ENCODE data around the gene C16orf89.
A peak's percentile ranks its signal among the peaks of the same experiment; 100 is the strongest.
"Not testable (repeated sequence)": the region's sequence is repeated elsewhere in the genome, so short reads cannot be mapped to it uniquely, and the experiment has no call there.

The C16orf89 gene

DNA sequence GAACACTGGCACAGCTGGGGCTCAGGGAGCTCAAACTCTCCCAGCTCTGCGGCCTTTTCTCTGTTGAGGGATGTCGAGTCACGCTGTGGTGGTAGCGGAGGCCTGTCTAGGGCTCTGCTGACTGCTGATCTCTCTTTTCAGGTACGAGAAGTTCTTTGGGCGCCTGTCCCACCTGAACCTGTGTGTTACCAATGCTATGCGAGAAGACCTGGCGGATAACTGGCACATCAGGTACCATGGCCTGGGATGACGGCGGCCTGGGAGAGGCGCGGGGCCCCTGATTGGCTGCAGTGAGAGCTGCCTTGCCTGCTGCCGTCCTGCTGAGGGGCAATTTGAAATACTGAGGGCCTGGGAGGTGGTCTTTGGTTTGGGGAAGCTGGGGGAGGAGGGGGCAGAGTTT, 11.5 kb upstream of the C16orf89 start:
- DNase-seq (ENCODE audit: low spot score): no peak
- TF ChIP-seq, protein P1, sequence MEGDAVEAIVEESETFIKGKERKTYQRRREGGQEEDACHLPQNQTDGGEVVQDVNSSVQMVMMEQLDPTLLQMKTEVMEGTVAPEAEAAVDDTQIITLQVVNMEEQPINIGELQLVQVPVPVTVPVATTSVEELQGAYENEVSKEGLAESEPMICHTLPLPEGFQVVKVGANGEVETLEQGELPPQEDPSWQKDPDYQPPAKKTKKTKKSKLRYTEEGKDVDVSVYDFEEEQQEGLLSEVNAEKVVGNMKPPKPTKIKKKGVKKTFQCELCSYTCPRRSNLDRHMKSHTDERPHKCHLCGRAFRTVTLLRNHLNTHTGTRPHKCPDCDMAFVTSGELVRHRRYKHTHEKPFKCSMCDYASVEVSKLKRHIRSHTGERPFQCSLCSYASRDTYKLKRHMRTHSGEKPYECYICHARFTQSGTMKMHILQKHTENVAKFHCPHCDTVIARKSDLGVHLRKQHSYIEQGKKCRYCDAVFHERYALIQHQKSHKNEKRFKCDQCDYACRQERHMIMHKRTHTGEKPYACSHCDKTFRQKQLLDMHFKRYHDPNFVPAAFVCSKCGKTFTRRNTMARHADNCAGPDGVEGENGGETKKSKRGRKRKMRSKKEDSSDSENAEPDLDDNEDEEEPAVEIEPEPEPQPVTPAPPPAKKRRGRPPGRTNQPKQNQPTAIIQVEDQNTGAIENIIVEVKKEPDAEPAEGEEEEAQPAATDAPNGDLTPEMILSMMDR (IDR thresholded peaks at IDR 0.05; ENCODE audit: extremely low read depth, insufficient read depth, missing control alignments): no peak
- in situ Hi-C loops (cut with MboI; ENCODE audit: low pct_unique_long_range_greater_than_20kb, low sequenced_read_pairs, unreplicated experiment): no loop called here

DNA sequence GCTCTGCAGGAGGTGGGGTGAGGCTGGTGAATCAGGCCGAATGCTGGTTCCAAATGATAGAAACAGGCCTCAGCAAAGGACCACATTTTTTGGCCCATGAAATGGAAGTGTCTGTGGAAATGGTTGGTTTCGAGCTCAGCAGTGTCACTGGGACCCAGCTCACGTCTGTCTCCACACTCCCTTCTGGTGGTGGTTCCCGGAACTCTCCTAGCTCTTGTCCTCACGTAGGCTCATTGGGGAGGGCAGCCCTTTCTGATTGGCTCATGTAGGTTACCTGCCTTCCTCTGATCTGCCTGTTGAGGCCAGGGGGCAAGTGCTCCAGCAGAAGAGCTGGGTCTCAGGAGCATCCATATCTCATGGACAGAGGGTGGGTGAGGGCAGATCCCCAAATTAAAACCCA, 9.9 kb upstream of the C16orf89 start:
- TF ChIP-seq, protein P1 (IDR thresholded peaks at IDR 0.05; ENCODE audit: extremely low read depth, insufficient read depth, missing control alignments): no peak
- in situ Hi-C loops (cut with MboI; ENCODE audit: low pct_unique_long_range_greater_than_20kb, low sequenced_read_pairs, unreplicated experiment): no loop called here
- no peak for DNase-seq (ENCODE audit: low spot score)

DNA sequence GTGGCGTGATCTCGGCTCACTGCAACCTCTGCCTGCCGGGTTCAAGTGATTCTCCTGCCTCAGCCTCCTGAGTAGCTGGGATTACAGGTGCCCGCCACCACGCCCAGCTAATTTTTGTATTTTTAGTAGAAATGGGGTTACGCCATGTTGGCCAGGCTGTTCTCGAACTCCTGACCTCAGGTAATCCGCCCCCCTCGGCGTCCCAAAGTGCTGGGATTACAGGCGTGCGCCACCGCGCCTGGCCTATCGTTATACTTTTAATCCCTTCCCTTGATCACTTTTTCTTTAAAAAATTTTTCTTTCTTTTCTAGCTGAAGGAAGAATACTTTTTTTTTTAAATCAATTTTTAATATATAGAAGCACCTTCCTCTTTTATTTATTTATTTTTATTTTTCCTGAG, 8.0 kb upstream of the C16orf89 start:
- not testable (repeated sequence) for DNase-seq (ENCODE audit: low spot score)
- in situ Hi-C loops (cut with MboI; ENCODE audit: low pct_unique_long_range_greater_than_20kb, low sequenced_read_pairs, unreplicated experiment): loop anchor here (25.0 kb wide), 1 partner anchor 336 kb away; the partner anchor contains the start of genes ANKS3 and DNAAF8

DNA sequence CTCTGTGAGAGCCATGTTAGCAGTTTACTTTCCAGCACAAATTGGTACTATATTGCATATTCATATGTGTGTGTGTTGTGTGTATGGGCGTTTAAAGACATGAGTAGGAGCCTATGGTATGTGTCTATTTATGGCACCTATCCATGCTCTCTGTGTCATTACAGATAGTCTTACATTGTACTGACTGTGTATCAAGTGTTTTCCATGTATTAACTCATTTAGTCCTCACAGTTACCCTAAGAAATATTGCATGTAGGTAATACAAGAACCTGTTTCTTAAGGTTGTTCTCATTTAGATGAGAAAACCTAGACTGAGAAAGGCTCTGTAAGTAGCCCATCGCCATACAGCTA, 7.5 kb upstream of the C16orf89 start:
- in situ Hi-C loops (cut with MboI; ENCODE audit: low pct_unique_long_range_greater_than_20kb, low sequenced_read_pairs, unreplicated experiment): loop anchor here (25.0 kb wide), 1 partner anchor 336 kb away; the partner anchor contains the start of genes ANKS3 and DNAAF8
- TF ChIP-seq, protein P1 (IDR thresholded peaks at IDR 0.05; ENCODE audit: extremely low read depth, insufficient read depth, missing control alignments): no peak
- peak; percentile 6 for DNase-seq (ENCODE audit: low spot score)

DNA sequence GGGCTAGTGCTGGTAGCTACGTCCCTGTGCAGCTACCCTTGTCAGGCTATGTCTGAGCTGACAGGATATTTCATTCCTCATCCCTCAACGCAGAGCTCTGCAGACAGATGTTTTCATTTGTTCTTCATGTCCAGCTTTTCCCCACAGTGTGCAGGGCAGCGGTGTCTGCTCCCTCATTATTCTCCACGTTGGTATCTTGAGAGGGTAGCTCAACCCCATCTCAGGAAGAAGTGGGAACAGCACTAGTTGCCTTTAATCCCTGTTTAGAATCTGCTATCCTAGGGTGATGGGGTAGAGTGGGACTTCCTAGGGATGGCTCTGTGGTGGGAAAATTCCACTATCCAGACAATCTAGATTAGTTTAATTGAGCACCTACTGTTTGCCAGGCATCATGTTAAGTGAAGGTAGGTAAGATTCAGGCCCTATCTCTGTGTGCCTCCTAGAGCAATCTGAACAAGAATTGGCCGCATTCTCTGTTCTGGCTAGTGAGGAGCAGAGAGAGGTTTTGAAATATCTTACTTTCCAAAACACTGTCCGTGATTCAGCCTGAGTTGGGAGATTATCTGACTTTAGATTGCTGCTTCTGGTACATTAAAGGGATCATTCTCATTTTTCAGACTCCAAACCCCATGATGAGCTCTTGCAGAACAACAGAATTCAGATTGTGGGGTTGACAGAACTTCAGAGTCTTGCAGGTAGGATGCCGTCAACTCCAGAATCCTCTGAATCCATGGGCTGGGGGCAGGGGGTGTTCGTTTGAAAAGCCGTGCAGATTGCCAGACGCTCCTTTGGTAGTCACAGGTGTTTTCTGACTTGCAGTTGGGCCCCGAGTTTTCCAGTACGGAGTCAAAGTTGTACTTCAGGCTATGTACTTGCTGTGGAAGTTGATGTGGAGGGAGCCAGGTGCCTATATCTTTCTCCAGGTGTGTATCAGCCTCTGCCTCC, 6.8 kb upstream of the C16orf89 start:
- in situ Hi-C loops (cut with MboI; ENCODE audit: low pct_unique_long_range_greater_than_20kb, low sequenced_read_pairs, unreplicated experiment): loop anchor here (25.0 kb wide), 1 partner anchor 335 kb away; the partner anchor contains the start of genes ANKS3 and DNAAF8
- TF ChIP-seq, protein P1 (IDR thresholded peaks at IDR 0.05; ENCODE audit: extremely low read depth, insufficient read depth, missing control alignments): no peak
- peak; percentile 27 for DNase-seq (ENCODE audit: low spot score)

DNA sequence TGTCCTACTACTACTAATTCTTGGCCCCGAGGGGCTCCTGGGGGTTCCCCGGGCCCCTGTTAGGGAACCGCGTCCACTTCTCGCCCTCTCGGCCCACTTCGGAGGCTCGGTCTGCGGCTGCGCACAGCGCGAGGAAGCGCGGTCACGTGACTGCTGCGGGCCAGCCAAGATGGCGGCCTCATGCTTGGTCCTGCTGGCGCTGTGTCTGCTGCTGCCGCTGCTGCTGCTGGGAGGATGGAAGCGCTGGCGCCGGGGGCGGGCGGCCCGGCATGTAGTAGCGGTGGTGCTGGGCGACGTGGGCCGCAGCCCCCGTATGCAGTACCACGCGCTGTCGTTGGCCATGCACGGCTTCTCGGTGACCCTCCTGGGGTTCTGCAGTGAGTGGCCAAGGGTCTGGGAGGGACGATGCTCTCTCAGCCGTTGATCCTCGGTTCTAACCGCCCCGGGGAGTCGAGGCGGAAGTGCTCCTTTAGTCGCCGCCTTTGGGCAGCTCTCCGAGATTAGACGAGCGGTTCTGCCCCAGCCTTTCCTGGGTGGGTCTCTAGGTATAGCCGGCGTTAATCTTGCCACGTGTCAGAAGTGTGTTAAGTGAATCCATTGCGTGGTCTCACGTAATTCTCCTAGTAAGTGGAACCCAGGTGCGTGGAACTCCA, 6.1 kb upstream of the C16orf89 start, which contains the start of gene ALG1:
Gene ALG1, plus strand, starts transcription at position 163 of the 653 bp plus-strand sequence. Its CDS starts 7 bp downstream, at position 170.
- peak; percentile 94 for DNase-seq (ENCODE audit: low spot score)
- TF ChIP-seq, protein P1 (IDR thresholded peaks at IDR 0.05; ENCODE audit: extremely low read depth, insufficient read depth, missing control alignments): no peak
- in situ Hi-C loops (cut with MboI; ENCODE audit: low pct_unique_long_range_greater_than_20kb, low sequenced_read_pairs, unreplicated experiment): loop anchor here (25.0 kb wide), 1 partner anchor 335 kb away; the partner anchor contains the start of genes ANKS3 and DNAAF8
